Stimulated activated naive CD4-positive, alpha-beta T cell (primary cell): ENCODE measurements around the gene CKB.
A peak's percentile ranks its signal among the peaks of the same experiment; 100 is the strongest.

ENCODE experiments used
- DNase-seq, 6 experiments: peaks; one replicate each; lab custom pipeline; 2025; lab: John Stamatoyannopoulos, UW

The CKB gene

GRCh38 chr14:103537175-103537990, 14.8 kb upstream of the CKB start:
- DNase-seq = no peak

GRCh38 chr14:103536693-103537092, 14.1 kb upstream of the CKB start:
- DNase-seq = no peak

GRCh38 chr14:103535891-103536565, 13.4 kb upstream of the CKB start:
- DNase-seq = no peak

- DNase-seq = no peak
Measured at GRCh38 chr14:103535081-103535890, 12.7 kb upstream of the CKB start.

- DNase-seq = no peak
Measured at GRCh38 chr14:103534576-103535061, 12.0 kb upstream of the CKB start.

- DNase-seq = no peak
Measured at GRCh38 chr14:103533999-103534575, 11.5 kb upstream of the CKB start.

- DNase-seq = no peak
Measured at GRCh38 chr14:103533137-103533998, 10.7 kb upstream of the CKB start.

GRCh38 chr14:103532216-103533136, 9.8 kb upstream of the CKB start:
- DNase-seq = no peak

- DNase-seq = no peak
Measured at GRCh38 chr14:103531421-103532215, 9.0 kb upstream of the CKB start.

- no peak for DNase-seq
Measured at GRCh38 chr14:103530831-103531230, 8.2 kb upstream of the CKB start.

GRCh38 chr14:103530390-103530789, 7.8 kb upstream of the CKB start:
- DNase-seq = peak in 3 of 6 experiments; percentile 5 to 18 (median 12)

GRCh38 chr14:103529383-103530365, 7.0 kb upstream of the CKB start:
- no peak for DNase-seq

- DNase-seq = peak; percentile 66 to 86 (median 74)
Measured at GRCh38 chr14:103528587-103529382, 6.2 kb upstream of the CKB start, which contains the start of gene TRMT61A. TSS of gene TRMT61A (plus strand) at chr14:103529196. CDS start at chr14:103529979, 783 bp downstream.

GRCh38 chr14:103528146-103528586, 5.5 kb upstream of the CKB start:
- DNase-seq = no peak

- no peak for DNase-seq
Measured at GRCh38 chr14:103527408-103528145, 4.9 kb upstream of the CKB start.

GRCh38 chr14:103526914-103527248, 4.3 kb upstream of the CKB start:
- DNase-seq = no peak
